Calu3 (cell line): ENCODE results near the gene SIDT2. TPM values are rescaled to one million over a fixed set of nuclear protein-coding genes. Genes with fewer than 3 reads are reported as not detected.

Experiments used
- BruUV-seq: library from RNA; stranded (reverse); fragments of 400-500 nt; replicated peaks from 2 replicates; lab custom pipeline; 2021; lab: Mats Ljungman, UMichigan
- CTCF ChIA-PET: fragments of 300-600 bp; sonication (Branson Sonifier 250); formaldehyde crosslinking; loops from one replicate; lab custom pipeline; 2022; ENCODE audit warnings: antibody characterized with exemption; lab: Charles Lee
- DNase-seq: peaks from one replicate; pipeline ENCODE4 v3.0.0; 2022
- H3K27ac Mint-ChIP-seq: one replicate; pipeline ENCODE4 v1.8.0; 2022; ENCODE audit warnings: mixed read lengths; ENCODE audit not compliant: unreplicated experiment
- H3K27me3 Mint-ChIP-seq: one replicate; pipeline ENCODE4 v1.8.0; 2022; ENCODE audit warnings: mixed read lengths; ENCODE audit not compliant: unreplicated experiment
- H3K36me3 Mint-ChIP-seq: one replicate; pipeline ENCODE4 v1.8.0; 2022; ENCODE audit warnings: mild to moderate bottlenecking, moderate library complexity, mixed read lengths; ENCODE audit not compliant: insufficient read depth, unreplicated experiment
- H3K4me1 Mint-ChIP-seq: one replicate; pipeline ENCODE4 v1.8.0; 2022; ENCODE audit warnings: mild to moderate bottlenecking, low read depth, mixed read lengths; ENCODE audit not compliant: unreplicated experiment
- H3K4me3 Mint-ChIP-seq: one replicate; pipeline ENCODE4 v1.8.0; 2022; ENCODE audit warnings: mild to moderate bottlenecking, low read depth, moderate library complexity, mixed read lengths; ENCODE audit not compliant: unreplicated experiment
- H3K9me3 Mint-ChIP-seq: one replicate; pipeline ENCODE4 v1.8.0; 2022; ENCODE audit warnings: low read depth, mixed read lengths; ENCODE audit not compliant: unreplicated experiment
- intact Hi-C: fragments of 100-400 bp; cut with micrococcal nuclease; formaldehyde crosslinking; loops from one replicate; pipeline ENCODE4 v1.10.0; 2022; ENCODE audit not compliant: unreplicated experiment
- total RNA-seq: library from RNA; stranded (reverse); gene quantifications from 2 replicates; pipeline ENCODE4 v1.2.3, GENCODE V29; 2022
- TF ChIP-seq, protein P1 (sequence below): fragments of 200-600 bp; IDR thresholded peaks from one replicate; pipeline ENCODE4 v1.8.0; 2022; ENCODE audit warnings: antibody characterized with exemption; ENCODE audit not compliant: unreplicated experiment

Gene SIDT2
- total RNA-seq, 1 experiment from 2014 or later = 15.4 TPM

- H3K4me3 Mint-ChIP-seq = no peak overlapping the region
- no TSS peak for BruUV-seq
- CTCF ChIA-PET = interaction anchor here (0.8 kb wide), 1 partner anchor 37 kb away, joined by 11 read pairs; no protein-coding TSS in a partner anchor
- peaks cover 6% of the 10 kb centered on the region for H3K4me1 Mint-ChIP-seq
- intact Hi-C loops = no loop called here
- H3K36me3 Mint-ChIP-seq = peaks cover 32% of the 10 kb centered on the region
- H3K27me3 Mint-ChIP-seq = no peaks in the 10 kb centered on the region
- TF ChIP-seq, protein P1, sequence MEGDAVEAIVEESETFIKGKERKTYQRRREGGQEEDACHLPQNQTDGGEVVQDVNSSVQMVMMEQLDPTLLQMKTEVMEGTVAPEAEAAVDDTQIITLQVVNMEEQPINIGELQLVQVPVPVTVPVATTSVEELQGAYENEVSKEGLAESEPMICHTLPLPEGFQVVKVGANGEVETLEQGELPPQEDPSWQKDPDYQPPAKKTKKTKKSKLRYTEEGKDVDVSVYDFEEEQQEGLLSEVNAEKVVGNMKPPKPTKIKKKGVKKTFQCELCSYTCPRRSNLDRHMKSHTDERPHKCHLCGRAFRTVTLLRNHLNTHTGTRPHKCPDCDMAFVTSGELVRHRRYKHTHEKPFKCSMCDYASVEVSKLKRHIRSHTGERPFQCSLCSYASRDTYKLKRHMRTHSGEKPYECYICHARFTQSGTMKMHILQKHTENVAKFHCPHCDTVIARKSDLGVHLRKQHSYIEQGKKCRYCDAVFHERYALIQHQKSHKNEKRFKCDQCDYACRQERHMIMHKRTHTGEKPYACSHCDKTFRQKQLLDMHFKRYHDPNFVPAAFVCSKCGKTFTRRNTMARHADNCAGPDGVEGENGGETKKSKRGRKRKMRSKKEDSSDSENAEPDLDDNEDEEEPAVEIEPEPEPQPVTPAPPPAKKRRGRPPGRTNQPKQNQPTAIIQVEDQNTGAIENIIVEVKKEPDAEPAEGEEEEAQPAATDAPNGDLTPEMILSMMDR = no peak
- H3K9me3 Mint-ChIP-seq = no peaks in the 10 kb centered on the region
- no peak for DNase-seq
- H3K27ac Mint-ChIP-seq = no peak overlapping the region
Measured at GRCh38 chr11:117170210-117170609, 8.3 kb upstream of the SIDT2 start.

GRCh38 chr11:117171007-117171403, 7.5 kb upstream of the SIDT2 start:
- no peaks in the 10 kb centered on the region for H3K4me1 Mint-ChIP-seq
- H3K9me3 Mint-ChIP-seq = no peaks in the 10 kb centered on the region
- H3K4me3 Mint-ChIP-seq = no peak overlapping the region
- H3K27ac Mint-ChIP-seq = no peak overlapping the region
- H3K36me3 Mint-ChIP-seq = peaks cover 26% of the 10 kb centered on the region
- intact Hi-C loops = no loop called here
- TF ChIP-seq, protein P1 = no peak
- H3K27me3 Mint-ChIP-seq = no peaks in the 10 kb centered on the region
- no peak for DNase-seq
- BruUV-seq = no TSS peak
- CTCF ChIA-PET = interaction anchor here (0.8 kb wide), 1 partner anchor 38 kb away, joined by 11 read pairs; no protein-coding TSS in a partner anchor

GRCh38 chr11:117171404-117172061, 7.0 kb upstream of the SIDT2 start:
- Mint-ChIP-seq H3K4me1 (no peaks in the 10 kb centered on the region), H3K4me3 (no peak overlapping the region), H3K27me3 (no peaks in the 10 kb centered on the region), H3K9me3 (no peaks in the 10 kb centered on the region), H3K36me3 (peaks cover 26% of the 10 kb centered on the region), H3K27ac (no peak overlapping the region)
- no TSS peak for BruUV-seq
- TF ChIP-seq, protein P1 = no peak
- intact Hi-C loops = no loop called here
- CTCF ChIA-PET = interaction anchor here (0.8 kb wide), 1 partner anchor 38 kb away, joined by 11 read pairs; no protein-coding TSS in a partner anchor
- DNase-seq = no peak

DNA sequence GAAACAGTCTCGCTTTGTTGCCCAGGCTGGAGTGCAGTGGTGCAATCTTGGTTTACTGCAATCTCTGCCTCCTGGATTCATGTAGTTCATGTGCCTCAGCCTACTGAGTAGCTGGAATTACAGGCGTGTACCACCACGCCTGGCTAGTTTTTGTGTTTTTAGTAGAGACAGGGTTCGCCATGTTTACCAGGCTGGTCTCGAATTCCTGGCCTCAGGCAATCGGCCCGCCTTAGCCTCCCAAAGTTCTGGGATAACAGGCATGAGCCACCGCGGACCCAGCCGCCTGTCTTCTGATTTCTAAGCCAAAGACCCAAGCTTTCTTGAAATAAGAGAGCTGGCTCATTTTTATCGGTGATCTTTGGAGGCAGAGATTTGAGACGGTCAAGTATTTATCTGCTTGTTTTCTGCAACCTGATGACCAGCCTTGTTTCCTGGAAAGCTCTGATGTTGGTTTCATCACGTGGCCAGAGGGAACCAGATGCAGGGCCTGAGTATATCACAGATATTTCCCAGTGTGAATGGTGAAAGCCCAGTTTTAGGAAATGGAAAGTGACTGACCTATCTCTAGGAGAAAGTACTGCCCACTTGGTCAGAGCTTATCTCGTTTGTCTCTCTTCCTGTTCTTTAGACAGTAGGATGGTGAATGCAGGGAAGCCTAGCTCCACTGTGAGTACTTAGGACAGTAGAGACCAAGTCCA, 5.7 kb upstream of the SIDT2 start:
- Mint-ChIP-seq H3K36me3 (peaks cover 26% of the 10 kb centered on the region), H3K27ac (no peak overlapping the region), H3K9me3 (no peaks in the 10 kb centered on the region), H3K27me3 (no peaks in the 10 kb centered on the region), H3K4me3 (no peak overlapping the region), H3K4me1 (peaks cover 3% of the 10 kb centered on the region)
- TF ChIP-seq, protein P1 = no peak
- no peak for DNase-seq
- CTCF ChIA-PET = no interaction called here
- intact Hi-C loops = no loop called here
- no TSS peak for BruUV-seq
